Endothelial cell of umbilical vein (primary cell): Measurements from ENCODE around the gene NOL6. TPM values are rescaled to one million over a fixed set of nuclear protein-coding genes. Genes with fewer than 3 reads are reported as not detected.

Source experiments
- BruUV-seq: library from RNA; stranded (reverse); fragments of 400-500 nt; replicated peaks from 2 replicates; lab custom pipeline; 2021; lab: Mats Ljungman, UMichigan
- CTCF ChIA-PET: fragments of 300-600, 350-600 bp; sonication (Branson Sonifier 250); formaldehyde crosslinking; loops from one replicate; lab custom pipeline; 2021; ENCODE audit warnings: antibody characterized with exemption, inconsistent platforms; lab: Charles Lee
- POLR2A ChIA-PET: fragments of 300-600, 350-600 bp; sonication (Branson Sonifier 250); formaldehyde crosslinking; loops from one replicate; lab custom pipeline; 2021; ENCODE audit warnings: antibody characterized with exemption, inconsistent platforms; lab: Charles Lee
- DNase-seq: peaks from one replicate; pipeline ENCODE4 v3.0.0-alpha.2; 2011; ENCODE audit warnings: low read depth, low spot score
- FAIRE-seq: peaks from 2 replicates; lab custom pipeline; 2011; peaks lifted over from hg19 to GRCh38; lab: Jason Lieb, UNC
- H2AFZ ChIP-seq: 2 replicates; pipeline ENCODE4 v1.6.0; 2012; ENCODE audit warnings: low read depth, low read length, control low read depth, inconsistent platforms
- H3K27ac ChIP-seq: 2 replicates; pipeline ENCODE4 v1.5.1; 2011; ENCODE audit warnings: low read depth, mild to moderate bottlenecking, control low read depth, low read length, moderate library complexity; ENCODE audit not compliant: insufficient read depth
- H3K27me3 ChIP-seq, 2 experiments: 2 replicates each; pipeline versions ENCODE4 v1.6.0 to v1.6.1; 2011; ENCODE audit warnings: low read length in 2 of 2, mixed read lengths in 1 of 2; ENCODE audit not compliant: control insufficient read depth in 2 of 2, insufficient read depth in 2 of 2
- H3K36me3 ChIP-seq, 2 experiments: 2 replicates in 1 of 2; 3 replicates in 1 of 2; pipeline ENCODE4 v1.5.1; 2011; ENCODE audit warnings: low read length in 2 of 2, mild to moderate bottlenecking in 1 of 2, moderate library complexity in 1 of 2; ENCODE audit not compliant: control insufficient read depth in 2 of 2, insufficient read depth in 2 of 2; ENCODE audit errors: extremely low read depth in 1 of 2
- H3K4me1 ChIP-seq: 3 replicates; pipeline ENCODE4 v1.5.1; 2011; ENCODE audit warnings: mild to moderate bottlenecking, low read length; ENCODE audit not compliant: control insufficient read depth, insufficient read depth; ENCODE audit errors: extremely low read depth
- H3K4me2 ChIP-seq: 2 replicates; pipeline ENCODE4 v1.6.1; 2011; ENCODE audit warnings: low read length, control low read depth, mixed read lengths; ENCODE audit not compliant: insufficient read depth
- H3K4me3 ChIP-seq, 3 experiments: fragments of 200-600 bp in 1 of 3; sonication (generic), shearing (Covaris generic) in 1 of 3; replicated peaks in 1 of 3; 2 replicates each; pipeline ENCODE4 v1.5.1; 2011 to 2016; ENCODE audit warnings: control low read depth in 3 of 3, low read length in 3 of 3, mild to moderate bottlenecking in 2 of 3, inconsistent platforms in 1 of 3, low read depth in 1 of 3, moderate library complexity in 1 of 3; ENCODE audit not compliant: insufficient read depth in 1 of 3
- H3K79me2 ChIP-seq: 2 replicates; pipeline ENCODE4 v1.6.0; 2012; ENCODE audit warnings: low read length, inconsistent platforms; ENCODE audit not compliant: control insufficient read depth, insufficient read depth
- H3K9ac ChIP-seq: replicated peaks from 2 replicates; pipeline ENCODE3; 2011; ENCODE audit warnings: low read length, control low read depth; ENCODE audit not compliant: insufficient read depth; ENCODE audit errors: extremely low read depth
- H3K9me1 ChIP-seq: replicated peaks from 3 replicates; pipeline ENCODE4 v1.6.0; 2011; ENCODE audit warnings: mild to moderate bottlenecking, low read length; ENCODE audit not compliant: control insufficient read depth, insufficient read depth; ENCODE audit errors: extremely low read depth
- H3K9me3 ChIP-seq: replicated peaks from 2 replicates; pipeline ENCODE4 v1.5.1; 2012; ENCODE audit warnings: low read length, inconsistent platforms; ENCODE audit not compliant: control insufficient read depth, insufficient read depth
- H4K20me1 ChIP-seq: replicated peaks from 2 replicates; pipeline ENCODE3; 2011; ENCODE audit warnings: mild to moderate bottlenecking, low read length; ENCODE audit not compliant: control insufficient read depth, insufficient read depth; ENCODE audit errors: extremely low read depth
- CTCF ChIP-seq, 2 donors: IDR thresholded peaks; 1 replicate in 1 of 2; 2 replicates in 1 of 2; pipeline ENCODE4 v1.5.1; 2011; ENCODE audit warnings: low read length in 2 of 2, mild to moderate bottlenecking in 2 of 2, moderate library complexity in 2 of 2, control low read depth in 1 of 2, inconsistent platforms in 1 of 2, low read depth in 1 of 2; ENCODE audit not compliant: insufficient read depth in 1 of 2; ENCODE audit errors: extremely low read depth in 1 of 2
- EZH2 ChIP-seq: IDR thresholded peaks from 2 replicates; pipeline ENCODE4 v1.6.1; 2012; ENCODE audit warnings: borderline replicate concordance, low read depth, mild to moderate bottlenecking, moderate library complexity, low read length, inconsistent platforms; ENCODE audit not compliant: severe bottlenecking
- FOS ChIP-seq: IDR thresholded peaks from 2 replicates; pipeline ENCODE4 v1.6.1; 2011; ENCODE audit warnings: mild to moderate bottlenecking, low read length, moderate library complexity, borderline replicate concordance; ENCODE audit not compliant: insufficient read depth
- GATA2 ChIP-seq: IDR thresholded peaks from 2 replicates; pipeline ENCODE4 v1.7.0; 2011; ENCODE audit warnings: low read depth, mild to moderate bottlenecking, moderate library complexity, mixed read lengths, low read length; ENCODE audit not compliant: insufficient read length, insufficient read depth
- JUN ChIP-seq: IDR thresholded peaks from 2 replicates; pipeline ENCODE4 v1.6.1; 2011; ENCODE audit warnings: borderline replicate concordance, low read depth; ENCODE audit not compliant: insufficient read length, insufficient read depth
- MAX ChIP-seq: IDR thresholded peaks from 2 replicates; pipeline ENCODE4 v1.6.1; 2011; ENCODE audit not compliant: insufficient read depth, insufficient read length
- MYC ChIP-seq: IDR thresholded peaks from one replicate; pipeline ENCODE4 v1.6.1; 2011; ENCODE audit warnings: mild to moderate bottlenecking, low read depth, low read length
- POLR2A ChIP-seq: IDR thresholded peaks from 2 replicates; pipeline ENCODE4 v1.6.1; 2012; ENCODE audit warnings: low read depth, mild to moderate bottlenecking, control low read depth, low read length
- POLR2AphosphoS5 ChIP-seq: IDR thresholded peaks from 2 replicates; pipeline ENCODE4 v1.6.1; 2012; ENCODE audit warnings: low read depth, mild to moderate bottlenecking, control low read depth, low read length, moderate library complexity; ENCODE audit not compliant: insufficient read depth
- dilution Hi-C: fragments of 300-500 bp; cut with MboI; formaldehyde crosslinking; loops from one replicate; pipeline ENCODE4 v1.15.0; 2019; ENCODE audit warnings: low sequenced_read_pairs; ENCODE audit not compliant: extremely low pct_ligation_motif_present
- intact Hi-C: fragments of 100-400 bp; cut with micrococcal nuclease; formaldehyde crosslinking; loops from one replicate; pipeline ENCODE4 v1.10.0; 2022
- polyA plus RNA-seq, 4 experiments: library from polyadenylated mRNA; depleted of rRNA in 3 of 4; stranded (reverse) in 3 of 4; unstranded in 1 of 4; fragments of >200 nt; gene quantifications; 2 replicates each; pipeline versions ENCODE4 v1.2.1 to v1.2.3, GENCODE V29; 2011 to 2012; ENCODE audit warnings: missing spikeins in 1 of 4
- total RNA-seq: library from RNA; stranded (reverse); gene quantifications from 2 replicates; pipeline ENCODE4 v1.2.3, GENCODE V29; 2021

Gene NOL6
- total and polyA plus RNA-seq, 2 donors (not counting 3 experiments of a cell fraction or from before 2014, with no cell fraction given), result 35.7 to 45.1 TPM

GRCh38 chr9:33465096-33465495 is 8.6 kb downstream of the NOL6 start:
- Histone ChIP-seq H3K79me2 (no peaks in the 10 kb centered on the region), H2AFZ (no peak overlapping the region), H3K27me3 (no peaks in the 10 kb centered on the region), H3K27ac (no peak overlapping the region), H3K4me2 (no peak overlapping the region), H3K9me3 (no peaks in the 10 kb centered on the region), H3K9ac (no peak overlapping the region), H4K20me1 (no peaks in the 10 kb centered on the region), H3K36me3 (peaks cover 13 to 82% of the 10 kb centered on the region in 2 experiments), H3K4me1 (no peaks in the 10 kb centered on the region), H3K4me3 (no peak overlapping the region), H3K9me1 (no peaks in the 10 kb centered on the region)
- dilution Hi-C loops, result no loop called here
- no peak for DNase-seq
- ChIA-PET POLR2A (no interaction called here), CTCF (interaction anchor here (1.1 to 8.3 kb wide), 7 partner anchors 8 to 180 kb away, joined by 3 to 146 read pairs (median 82); partner anchors contain the start of genes AQP3 and NOL6)
- BruUV-seq, result no TSS peak
- FAIRE-seq, result no peak
- intact Hi-C loops, result loop anchor here (5.0 kb wide), 1 partner anchor 48 kb away; no protein-coding TSS in a partner anchor
- no peak for TF ChIP-seq EZH2
- TF ChIP-seq MYC, result no peak
- TF ChIP-seq JUN, result no peak
- TF ChIP-seq POLR2A, result no peak
- no peak for TF ChIP-seq MAX
- TF ChIP-seq GATA2, result no peak
- TF ChIP-seq POLR2AphosphoS5, result no peak
- TF ChIP-seq FOS, result no peak
- TF ChIP-seq CTCF (IDR thresholded peaks at IDR 0.05; ENCODE audit: extremely low read depth in 1 of 2, insufficient read depth in 1 of 2, low read depth in 1 of 2, low read length in 2 of 2), result no peak
